VCaP (cell line): ENCODE results near the gene PLK1.

Experiments used
- H3K27ac ChIP-seq: fragments of 450-650 bp; 2 replicates; pipeline ENCODE4 v1.5.1; 2017
- TF ChIP-seq, protein P1 (sequence below): fragments of 450-650 bp; conservative IDR thresholded peaks from 2 replicates; pipeline ENCODE4 v1.5.1; 2017; ENCODE audit warnings: mild to moderate bottlenecking, moderate library complexity

PLK1 gene

DNA sequence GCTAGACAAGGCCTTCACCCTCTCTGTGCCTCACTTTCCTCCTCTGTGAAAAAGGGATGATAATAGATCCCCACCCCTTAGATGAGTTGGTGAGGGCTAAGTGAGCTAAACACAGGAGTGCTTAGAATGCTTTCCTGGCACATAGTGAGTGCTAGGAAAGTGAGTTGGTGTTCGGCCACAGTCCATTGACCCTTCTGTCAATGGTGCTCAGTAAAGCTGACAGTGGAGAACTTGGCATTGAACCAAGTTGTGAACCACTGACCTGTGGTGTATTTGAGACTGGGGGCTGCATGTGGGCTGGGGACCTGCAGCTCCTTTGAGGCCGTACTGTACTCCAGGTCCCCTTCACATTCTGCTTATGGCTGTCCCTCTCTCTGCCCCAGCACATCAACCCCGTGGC is 4.8 kb downstream of the PLK1 start:
- H3K27ac ChIP-seq: no peak overlapping the region
- TF ChIP-seq, protein P1, sequence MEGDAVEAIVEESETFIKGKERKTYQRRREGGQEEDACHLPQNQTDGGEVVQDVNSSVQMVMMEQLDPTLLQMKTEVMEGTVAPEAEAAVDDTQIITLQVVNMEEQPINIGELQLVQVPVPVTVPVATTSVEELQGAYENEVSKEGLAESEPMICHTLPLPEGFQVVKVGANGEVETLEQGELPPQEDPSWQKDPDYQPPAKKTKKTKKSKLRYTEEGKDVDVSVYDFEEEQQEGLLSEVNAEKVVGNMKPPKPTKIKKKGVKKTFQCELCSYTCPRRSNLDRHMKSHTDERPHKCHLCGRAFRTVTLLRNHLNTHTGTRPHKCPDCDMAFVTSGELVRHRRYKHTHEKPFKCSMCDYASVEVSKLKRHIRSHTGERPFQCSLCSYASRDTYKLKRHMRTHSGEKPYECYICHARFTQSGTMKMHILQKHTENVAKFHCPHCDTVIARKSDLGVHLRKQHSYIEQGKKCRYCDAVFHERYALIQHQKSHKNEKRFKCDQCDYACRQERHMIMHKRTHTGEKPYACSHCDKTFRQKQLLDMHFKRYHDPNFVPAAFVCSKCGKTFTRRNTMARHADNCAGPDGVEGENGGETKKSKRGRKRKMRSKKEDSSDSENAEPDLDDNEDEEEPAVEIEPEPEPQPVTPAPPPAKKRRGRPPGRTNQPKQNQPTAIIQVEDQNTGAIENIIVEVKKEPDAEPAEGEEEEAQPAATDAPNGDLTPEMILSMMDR: no peak

DNA sequence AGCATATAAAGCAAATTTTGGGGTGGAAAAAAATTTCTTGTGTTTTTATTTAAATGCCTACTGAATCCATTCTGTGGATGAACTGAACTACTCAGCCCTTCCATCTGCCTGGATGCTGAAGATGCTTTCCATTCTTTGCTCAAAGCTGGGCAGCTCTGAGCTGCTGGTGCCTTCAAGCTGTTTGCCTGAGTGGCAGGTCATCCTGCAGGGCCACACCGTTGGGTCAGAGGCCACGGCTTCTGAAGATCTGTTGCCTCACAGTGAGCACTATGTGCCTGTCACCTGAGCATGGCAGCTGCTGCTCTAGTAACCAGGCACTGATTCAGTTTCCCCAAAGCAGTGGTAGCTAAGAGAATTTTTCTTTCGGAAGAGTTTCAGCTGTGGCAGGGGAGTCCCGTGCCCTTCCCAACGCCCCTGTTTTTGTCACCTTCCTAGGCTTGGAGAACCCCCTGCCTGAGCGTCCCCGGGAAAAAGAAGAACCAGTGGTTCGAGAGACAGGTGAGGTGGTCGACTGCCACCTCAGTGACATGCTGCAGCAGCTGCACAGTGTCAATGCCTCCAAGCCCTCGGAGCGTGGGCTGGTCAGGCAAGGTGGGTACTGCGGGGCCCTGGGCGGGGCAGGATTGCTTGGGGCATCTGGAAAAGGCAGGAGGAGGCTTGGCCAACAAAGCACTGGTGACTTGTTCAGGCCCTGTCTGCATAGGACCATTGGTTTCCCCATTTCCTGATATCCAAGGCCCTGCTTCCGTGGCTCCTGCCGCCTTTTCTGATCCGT is 8.5 kb downstream of the PLK1 start:
- H3K27ac ChIP-seq: no peak overlapping the region
- TF ChIP-seq, protein P1: no peak

DNA sequence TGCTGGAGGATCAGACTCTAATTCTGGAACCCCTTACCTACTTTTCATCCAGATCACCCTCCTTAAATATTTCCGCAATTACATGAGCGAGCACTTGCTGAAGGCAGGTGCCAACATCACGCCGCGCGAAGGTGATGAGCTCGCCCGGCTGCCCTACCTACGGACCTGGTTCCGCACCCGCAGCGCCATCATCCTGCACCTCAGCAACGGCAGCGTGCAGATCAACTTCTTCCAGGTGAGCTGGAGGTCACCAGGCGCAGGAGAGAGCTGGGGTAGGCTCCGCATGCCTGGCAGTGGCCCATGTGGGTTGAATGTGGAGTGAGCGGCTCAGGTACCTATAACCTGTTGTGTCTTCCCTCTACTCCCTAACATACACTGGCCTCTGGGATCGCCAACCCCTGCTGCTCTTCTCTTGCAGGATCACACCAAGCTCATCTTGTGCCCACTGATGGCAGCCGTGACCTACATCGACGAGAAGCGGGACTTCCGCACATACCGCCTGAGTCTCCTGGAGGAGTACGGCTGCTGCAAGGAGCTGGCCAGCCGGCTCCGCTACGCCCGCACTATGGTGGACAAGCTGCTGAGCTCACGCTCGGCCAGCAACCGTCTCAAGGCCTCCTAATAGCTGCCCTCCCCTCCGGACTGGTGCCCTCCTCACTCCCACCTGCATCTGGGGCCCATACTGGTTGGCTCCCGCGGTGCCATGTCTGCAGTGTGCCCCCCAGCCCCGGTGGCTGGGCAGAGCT is 10.9 kb downstream of the PLK1 start:
- no peak overlapping the region for H3K27ac ChIP-seq
- TF ChIP-seq, protein P1: no peak

DNA sequence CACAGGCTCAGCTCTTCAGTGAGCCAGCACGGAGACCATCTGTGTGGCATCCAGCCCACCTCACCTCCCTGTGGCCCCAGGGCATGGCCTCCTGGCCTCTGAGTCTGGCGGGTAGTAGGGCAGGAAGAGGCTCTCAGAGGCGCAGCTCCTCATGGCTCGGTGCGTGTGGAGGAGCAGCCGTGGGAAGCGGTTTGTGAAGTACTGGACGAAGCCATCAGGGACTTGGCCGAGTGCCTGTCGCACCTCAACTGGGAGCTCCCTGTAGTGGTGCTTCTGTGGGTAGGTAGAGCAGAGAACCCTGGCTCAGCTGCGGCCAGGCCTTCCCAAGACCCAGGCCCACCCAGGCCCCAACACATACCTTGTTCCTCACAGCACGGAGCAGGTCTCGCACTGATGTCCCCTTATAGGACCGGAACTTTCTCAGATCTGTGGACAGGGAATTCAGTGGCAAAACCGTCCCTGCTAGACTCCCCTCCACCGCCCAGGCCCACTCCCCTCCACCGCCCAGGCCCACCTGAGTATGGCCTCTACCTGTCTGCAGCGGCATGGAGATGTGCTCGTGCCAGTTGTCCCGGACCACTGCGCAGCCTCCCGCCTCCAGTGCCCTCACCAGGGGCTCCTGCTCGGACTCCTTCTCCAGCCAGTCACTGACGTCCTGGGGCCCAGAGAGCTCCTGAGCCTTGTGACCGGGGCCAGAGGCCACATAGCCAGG is 12.2 kb downstream of the PLK1 start:
- TF ChIP-seq, protein P1: no peak
- no peak overlapping the region for H3K27ac ChIP-seq

DNA sequence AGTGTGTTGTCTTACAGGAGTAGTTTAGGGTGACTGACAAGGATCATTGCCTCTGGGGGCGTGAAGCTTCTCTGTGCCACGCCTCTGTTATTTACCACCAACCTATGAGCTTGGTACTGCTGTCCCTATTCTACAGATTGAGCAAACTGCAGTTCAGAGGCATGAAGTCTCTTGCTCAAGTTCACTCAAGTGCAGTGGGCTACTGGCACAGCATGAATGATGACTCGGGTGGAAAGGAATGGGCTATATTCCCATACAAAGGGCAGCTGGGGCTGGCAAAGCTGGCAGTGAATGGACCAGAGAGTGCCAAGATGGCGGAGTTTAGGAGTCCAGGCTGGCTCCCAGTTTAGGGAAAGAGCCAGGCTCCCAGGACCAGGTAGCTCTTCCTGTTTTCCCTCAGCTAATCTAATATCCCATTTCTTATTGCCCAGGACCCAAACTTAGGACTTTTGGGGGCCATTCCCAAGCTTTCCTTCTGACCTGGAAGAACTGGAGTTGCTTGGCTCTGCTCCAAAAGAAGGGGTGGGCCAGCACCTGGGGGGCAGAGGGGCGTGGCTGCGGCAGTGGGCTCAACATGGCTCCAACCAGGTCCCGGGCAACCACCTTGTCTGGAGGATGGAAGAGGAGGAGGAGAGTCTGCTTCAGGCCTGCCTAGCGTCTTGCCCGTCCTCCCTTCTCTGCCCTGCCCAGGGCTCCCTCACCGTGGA is 12.9 kb downstream of the PLK1 start:
- H3K27ac ChIP-seq: no peak overlapping the region
- TF ChIP-seq, protein P1: no peak

DNA sequence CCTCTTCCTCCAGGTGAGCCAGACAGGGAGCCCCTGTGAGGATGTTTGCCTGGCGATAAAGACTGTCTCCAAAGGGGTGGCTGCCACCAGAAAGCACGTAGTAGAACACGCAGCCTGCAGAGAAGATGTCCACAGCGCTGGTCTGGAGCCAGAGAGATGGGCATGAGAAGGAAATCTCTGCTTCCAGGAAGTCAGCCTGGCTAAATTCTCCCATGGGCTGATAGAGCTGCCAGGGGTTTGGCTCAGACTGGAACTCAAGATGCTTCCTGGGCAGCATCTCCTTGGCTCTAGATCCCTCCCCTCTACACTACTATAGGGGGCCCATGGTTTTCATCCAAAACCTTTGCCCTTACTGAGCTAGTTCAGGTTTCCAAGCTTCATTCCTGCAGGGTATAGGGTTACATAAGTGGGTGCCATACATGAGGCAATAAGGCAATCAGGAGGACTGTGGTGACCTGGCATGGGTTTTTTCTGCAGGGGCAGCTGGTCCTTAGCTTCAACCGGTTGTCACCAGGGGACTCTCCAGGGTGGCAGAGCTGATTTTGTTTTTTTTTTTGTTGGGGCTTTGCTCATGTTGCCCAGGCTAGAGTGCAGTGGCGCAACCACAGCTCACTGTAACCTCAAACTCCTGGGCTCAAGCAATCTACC is 13.6 kb downstream of the PLK1 start:
- TF ChIP-seq, protein P1: no peak
- no peak overlapping the region for H3K27ac ChIP-seq
